ENCODE measurements around the gene PNPLA1.

GRCh38 chr6:36248980-36249379, 20.9 kb upstream of the PNPLA1 start:
- TF ChIP-seq POLR2AphosphoS5 (IDR thresholded peaks at IDR 0.05) (no peak), POLR2A (IDR thresholded peaks at IDR 0.05) (no peak), CTCF (IDR thresholded peaks at IDR 0.05) (no peak)

Data from stomach (tissue), 4 donors.